ENCODE measurements around the gene TRIO. TPM values are rescaled to one million over a fixed set of nuclear protein-coding genes. Genes with fewer than 3 reads are reported as not detected.

Gene TRIO
- total RNA-seq, 1 experiment from 2014 or later, result 68.4 TPM

DNA sequence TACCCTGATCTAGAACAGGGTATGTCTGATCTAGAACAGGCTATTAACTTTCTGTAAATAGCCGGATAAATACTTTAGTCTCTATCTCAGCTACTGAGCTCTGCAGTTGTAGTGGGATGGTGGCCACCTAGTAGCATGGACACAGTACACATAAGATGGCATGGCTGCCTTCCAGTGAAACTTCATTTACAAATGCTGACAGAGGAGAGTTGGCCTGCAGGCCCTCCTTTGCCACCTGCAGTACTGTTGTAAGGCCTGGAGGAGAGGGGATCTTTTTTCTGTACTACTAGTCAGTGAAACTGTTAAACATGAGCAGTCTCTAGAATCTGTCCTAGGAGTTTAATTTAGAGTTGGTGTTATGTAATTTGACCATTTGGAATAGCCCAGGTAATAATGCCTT lies 86.0 kb downstream of the TRIO start:
- ATAC-seq, result no peak
- BruUV-seq (replicated peaks), result no TSS peak
- ChIA-PET CTCF (no interaction called here), RAD21 (ENCODE audit: low non-redundant PET in 1 of 2, low total read pairs in 2 of 2, uncharacterized antibody in 2 of 2, unreplicated experiment in 2 of 2) (no interaction called here), POLR2A (no interaction called here)
- intact Hi-C loops (cut with micrococcal nuclease), result no loop called here
- Histone ChIP-seq H2AFZ (ENCODE audit: low read depth, low read length, poor library complexity, severe bottlenecking) (no peak overlapping the region), H3K27me3 (ENCODE audit: insufficient read depth, low read length) (no peaks in the 10 kb centered on the region), H4K20me1 (ENCODE audit: insufficient read depth) (peaks cover 3% of the 10 kb centered on the region; the same call in 1 of the 2 replicates), H3K9ac (ENCODE audit: low read length) (no peak overlapping the region), H3K79me2 (ENCODE audit: insufficient read depth, low read length) (peaks cover 98% of the 10 kb centered on the region), H3K27ac (ENCODE audit: low read depth, low read length) (no peak overlapping the region), H3K9me3 (ENCODE audit: control insufficient read depth in 1 of 2, insufficient read depth in 1 of 2, low read depth in 1 of 2, low read length in 2 of 2) (no peaks in the 10 kb centered on the region), H3K4me3 (replicated peaks in 1 of 2; ENCODE audit: low read depth in 1 of 2, low read length in 2 of 2) (no peak overlapping the region), H3K36me3 (ENCODE audit: control insufficient read depth in 1 of 2, insufficient read depth in 2 of 2, low read length in 2 of 2) (no peaks in the 10 kb centered on the region), H3K4me2 (ENCODE audit: low read length) (no peak overlapping the region), H3K9me2 (ENCODE audit: insufficient read depth) (no peaks in the 10 kb centered on the region), H3K4me1 (ENCODE audit: control insufficient read depth in 1 of 2, insufficient read depth in 2 of 2, low read length in 2 of 2) (peaks cover 0 to 20% of the 10 kb centered on the region in 2 experiments; a peak in 2 of 4 replicates)
- TF ChIP-seq SIN3A (IDR thresholded peaks at IDR 0.05; ENCODE audit: low read depth), result no peak
- TF ChIP-seq, protein P1, sequence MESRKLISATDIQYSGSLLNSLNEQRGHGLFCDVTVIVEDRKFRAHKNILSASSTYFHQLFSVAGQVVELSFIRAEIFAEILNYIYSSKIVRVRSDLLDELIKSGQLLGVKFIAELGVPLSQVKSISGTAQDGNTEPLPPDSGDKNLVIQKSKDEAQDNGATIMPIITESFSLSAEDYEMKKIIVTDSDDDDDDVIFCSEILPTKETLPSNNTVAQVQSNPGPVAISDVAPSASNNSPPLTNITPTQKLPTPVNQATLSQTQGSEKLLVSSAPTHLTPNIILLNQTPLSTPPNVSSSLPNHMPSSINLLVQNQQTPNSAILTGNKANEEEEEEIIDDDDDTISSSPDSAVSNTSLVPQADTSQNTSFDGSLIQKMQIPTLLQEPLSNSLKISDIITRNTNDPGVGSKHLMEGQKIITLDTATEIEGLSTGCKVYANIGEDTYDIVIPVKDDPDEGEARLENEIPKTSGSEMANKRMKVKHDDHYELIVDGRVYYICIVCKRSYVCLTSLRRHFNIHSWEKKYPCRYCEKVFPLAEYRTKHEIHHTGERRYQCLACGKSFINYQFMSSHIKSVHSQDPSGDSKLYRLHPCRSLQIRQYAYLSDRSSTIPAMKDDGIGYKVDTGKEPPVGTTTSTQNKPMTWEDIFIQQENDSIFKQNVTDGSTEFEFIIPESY (IDR thresholded peaks at IDR 0.05; ENCODE audit: extremely low read depth, insufficient replicate concordance, low read length), result no peak
- TF ChIP-seq, protein P2, sequence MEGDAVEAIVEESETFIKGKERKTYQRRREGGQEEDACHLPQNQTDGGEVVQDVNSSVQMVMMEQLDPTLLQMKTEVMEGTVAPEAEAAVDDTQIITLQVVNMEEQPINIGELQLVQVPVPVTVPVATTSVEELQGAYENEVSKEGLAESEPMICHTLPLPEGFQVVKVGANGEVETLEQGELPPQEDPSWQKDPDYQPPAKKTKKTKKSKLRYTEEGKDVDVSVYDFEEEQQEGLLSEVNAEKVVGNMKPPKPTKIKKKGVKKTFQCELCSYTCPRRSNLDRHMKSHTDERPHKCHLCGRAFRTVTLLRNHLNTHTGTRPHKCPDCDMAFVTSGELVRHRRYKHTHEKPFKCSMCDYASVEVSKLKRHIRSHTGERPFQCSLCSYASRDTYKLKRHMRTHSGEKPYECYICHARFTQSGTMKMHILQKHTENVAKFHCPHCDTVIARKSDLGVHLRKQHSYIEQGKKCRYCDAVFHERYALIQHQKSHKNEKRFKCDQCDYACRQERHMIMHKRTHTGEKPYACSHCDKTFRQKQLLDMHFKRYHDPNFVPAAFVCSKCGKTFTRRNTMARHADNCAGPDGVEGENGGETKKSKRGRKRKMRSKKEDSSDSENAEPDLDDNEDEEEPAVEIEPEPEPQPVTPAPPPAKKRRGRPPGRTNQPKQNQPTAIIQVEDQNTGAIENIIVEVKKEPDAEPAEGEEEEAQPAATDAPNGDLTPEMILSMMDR (IDR thresholded peaks at IDR 0.05 in 2 of 3, conservative IDR thresholded peaks at IDR 0.05 in 1 of 3; ENCODE audit: borderline replicate concordance in 1 of 3, insufficient read depth in 1 of 3, low read depth in 2 of 3, low read length in 2 of 3), result no peak
- TF ChIP-seq EZH2phosphoT487 (IDR thresholded peaks at IDR 0.05; ENCODE audit: borderline replicate concordance), result no peak
- no peak for TF ChIP-seq POLR2AphosphoS5 (IDR thresholded peaks at IDR 0.05; ENCODE audit: low read depth, low read length)
- TF ChIP-seq POLR2A (IDR thresholded peaks at IDR 0.05; ENCODE audit: borderline replicate concordance, extremely low read depth, insufficient read depth, insufficient read length), result no peak
- TF ChIP-seq SP1 (IDR thresholded peaks at IDR 0.05; ENCODE audit: low read depth), result no peak
- TF ChIP-seq EZH2 (IDR thresholded peaks at IDR 0.05), result no peak
- no peak for TF ChIP-seq TCF7L2 (IDR thresholded peaks at IDR 0.05; ENCODE audit: borderline replicate concordance, extremely low read depth, insufficient read depth, insufficient read length)
- TF ChIP-seq, protein P3, sequence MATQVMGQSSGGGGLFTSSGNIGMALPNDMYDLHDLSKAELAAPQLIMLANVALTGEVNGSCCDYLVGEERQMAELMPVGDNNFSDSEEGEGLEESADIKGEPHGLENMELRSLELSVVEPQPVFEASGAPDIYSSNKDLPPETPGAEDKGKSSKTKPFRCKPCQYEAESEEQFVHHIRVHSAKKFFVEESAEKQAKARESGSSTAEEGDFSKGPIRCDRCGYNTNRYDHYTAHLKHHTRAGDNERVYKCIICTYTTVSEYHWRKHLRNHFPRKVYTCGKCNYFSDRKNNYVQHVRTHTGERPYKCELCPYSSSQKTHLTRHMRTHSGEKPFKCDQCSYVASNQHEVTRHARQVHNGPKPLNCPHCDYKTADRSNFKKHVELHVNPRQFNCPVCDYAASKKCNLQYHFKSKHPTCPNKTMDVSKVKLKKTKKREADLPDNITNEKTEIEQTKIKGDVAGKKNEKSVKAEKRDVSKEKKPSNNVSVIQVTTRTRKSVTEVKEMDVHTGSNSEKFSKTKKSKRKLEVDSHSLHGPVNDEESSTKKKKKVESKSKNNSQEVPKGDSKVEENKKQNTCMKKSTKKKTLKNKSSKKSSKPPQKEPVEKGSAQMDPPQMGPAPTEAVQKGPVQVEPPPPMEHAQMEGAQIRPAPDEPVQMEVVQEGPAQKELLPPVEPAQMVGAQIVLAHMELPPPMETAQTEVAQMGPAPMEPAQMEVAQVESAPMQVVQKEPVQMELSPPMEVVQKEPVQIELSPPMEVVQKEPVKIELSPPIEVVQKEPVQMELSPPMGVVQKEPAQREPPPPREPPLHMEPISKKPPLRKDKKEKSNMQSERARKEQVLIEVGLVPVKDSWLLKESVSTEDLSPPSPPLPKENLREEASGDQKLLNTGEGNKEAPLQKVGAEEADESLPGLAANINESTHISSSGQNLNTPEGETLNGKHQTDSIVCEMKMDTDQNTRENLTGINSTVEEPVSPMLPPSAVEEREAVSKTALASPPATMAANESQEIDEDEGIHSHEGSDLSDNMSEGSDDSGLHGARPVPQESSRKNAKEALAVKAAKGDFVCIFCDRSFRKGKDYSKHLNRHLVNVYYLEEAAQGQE (IDR thresholded peaks at IDR 0.05; ENCODE audit: low read depth), result no peak
- TF ChIP-seq FOSL1 (IDR thresholded peaks at IDR 0.05; ENCODE audit: low read depth), result no peak
- no peak for TF ChIP-seq EGR1 (IDR thresholded peaks at IDR 0.05; ENCODE audit: low read depth)
- TF ChIP-seq CEBPB (IDR thresholded peaks at IDR 0.05; ENCODE audit: low read depth), result no peak
- TF ChIP-seq YY1 (IDR thresholded peaks at IDR 0.05; ENCODE audit: extremely low read depth, insufficient replicate concordance, low read depth, low read length), result no peak
- TF ChIP-seq, protein P4, sequence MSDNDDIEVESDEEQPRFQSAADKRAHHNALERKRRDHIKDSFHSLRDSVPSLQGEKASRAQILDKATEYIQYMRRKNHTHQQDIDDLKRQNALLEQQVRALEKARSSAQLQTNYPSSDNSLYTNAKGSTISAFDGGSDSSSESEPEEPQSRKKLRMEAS (IDR thresholded peaks at IDR 0.05), result no peak
- TF ChIP-seq SRF (IDR thresholded peaks at IDR 0.05; ENCODE audit: low read depth), result no peak
- TF ChIP-seq ZNF274 (IDR thresholded peaks at IDR 0.05; ENCODE audit: low read depth, low read length), result no peak
- TF ChIP-seq ZFX (IDR thresholded peaks at IDR 0.05), result no peak
- DNase-seq (ENCODE audit: low read depth, low spot score), result no peak

All from HCT116 (cell line).